ENCODE results near the gene SPO11.
A peak's percentile ranks its signal among the peaks of the same experiment; 100 is the strongest.
"Not testable (repeated sequence)": the region's sequence is repeated elsewhere in the genome, so short reads cannot be mapped to it uniquely, and the experiment has no call there.

The SPO11 gene

GRCh38 chr20:57341663-57342062 lies 12.1 kb downstream of the SPO11 start:
- H3K27ac ChIP-seq (ENCODE audit: low read depth, low read length, severe bottlenecking) = no peak overlapping the region
- no peaks in the 10 kb centered on the region for H3K9me3 ChIP-seq (ENCODE audit: control insufficient read depth, low read length)
- H3K36me3 ChIP-seq (ENCODE audit: control insufficient read depth, insufficient read depth, low read length) = no peaks in the 10 kb centered on the region
- H3K4me1 ChIP-seq (ENCODE audit: control insufficient read depth, insufficient read depth, low read length, poor library complexity, severe bottlenecking) = no peaks in the 10 kb centered on the region
- WGBS, 2 experiments (ENCODE audit: insufficient coverage in 2 of 2) = 89 to 100% methylated on average over 1 of the region's 2 CpGs
- no peak overlapping the region for H3K4me3 ChIP-seq (ENCODE audit: extremely low read depth, insufficient read depth, low read length, poor library complexity, severe bottlenecking)

- Histone ChIP-seq H3K36me3 (ENCODE audit: control insufficient read depth, insufficient read depth, low read length) (no peaks in the 10 kb centered on the region), H3K4me3 (ENCODE audit: extremely low read depth, insufficient read depth, low read length, poor library complexity, severe bottlenecking) (no peak overlapping the region), H3K27ac (ENCODE audit: low read depth, low read length, severe bottlenecking) (no peak overlapping the region), H3K9me3 (ENCODE audit: control insufficient read depth, low read length) (no peaks in the 10 kb centered on the region), H3K4me1 (ENCODE audit: control insufficient read depth, insufficient read depth, low read length, poor library complexity, severe bottlenecking) (no peaks in the 10 kb centered on the region)
- 100% methylated on average over 1 of the region's 2 CpGs; no CpG with 5 or more reads in 1 of the 2 experiments for WGBS, 2 experiments (ENCODE audit: insufficient coverage in 2 of 2)
These were observed 13.2 kb downstream of the SPO11 start for GRCh38 chr20:57342829-57343228.

- Histone ChIP-seq H3K9me3 (ENCODE audit: control insufficient read depth, low read length) (no peaks in the 10 kb centered on the region), H3K4me3 (ENCODE audit: extremely low read depth, insufficient read depth, low read length, poor library complexity, severe bottlenecking) (no peak overlapping the region), H3K27ac (ENCODE audit: low read depth, low read length, severe bottlenecking) (no peak overlapping the region), H3K36me3 (ENCODE audit: control insufficient read depth, insufficient read depth, low read length) (no peaks in the 10 kb centered on the region), H3K4me1 (ENCODE audit: control insufficient read depth, insufficient read depth, low read length, poor library complexity, severe bottlenecking) (no peaks in the 10 kb centered on the region)
- WGBS, 2 experiments (ENCODE audit: insufficient coverage in 2 of 2) = 0% methylated on average over 1 of the region's 4 CpGs; no CpG with 5 or more reads in 1 of the 2 experiments
These were observed 16.9 kb downstream of the SPO11 start for GRCh38 chr20:57346477-57346876.

GRCh38 chr20:57347393-57347792 lies 17.8 kb downstream of the SPO11 start:
- Histone ChIP-seq H3K36me3 (ENCODE audit: control insufficient read depth, insufficient read depth, low read length) (peaks cover 4% of the 10 kb centered on the region), H3K4me1 (ENCODE audit: control insufficient read depth, insufficient read depth, low read length, poor library complexity, severe bottlenecking) (peaks cover 7% of the 10 kb centered on the region), H3K9me3 (ENCODE audit: control insufficient read depth, low read length) (no peaks in the 10 kb centered on the region), H3K27ac (ENCODE audit: low read depth, low read length, severe bottlenecking) (no peak overlapping the region), H3K4me3 (ENCODE audit: extremely low read depth, insufficient read depth, low read length, poor library complexity, severe bottlenecking) (no peak overlapping the region)
- WGBS, 2 experiments (ENCODE audit: insufficient coverage in 2 of 2) = 82% methylated on average over 2 of the region's 4 CpGs; no CpG with 5 or more reads in 1 of the 2 experiments

- H3K4me3 ChIP-seq (ENCODE audit: extremely low read depth, insufficient read depth, low read length, poor library complexity, severe bottlenecking); H3K27ac ChIP-seq (ENCODE audit: low read depth, low read length, severe bottlenecking); H3K9me3 ChIP-seq (ENCODE audit: control insufficient read depth, low read length): not testable (repeated sequence)
- H3K4me1 ChIP-seq (ENCODE audit: control insufficient read depth, insufficient read depth, low read length, poor library complexity, severe bottlenecking) = peaks cover 11% of the 10 kb centered on the region
- peaks cover 14% of the 10 kb centered on the region for H3K36me3 ChIP-seq (ENCODE audit: control insufficient read depth, insufficient read depth, low read length)
- 98 to 100% methylated on average over 3 to 28 of the region's 47 CpGs for WGBS, 2 experiments (ENCODE audit: insufficient coverage in 2 of 2)
These were observed 18.8 kb downstream of the SPO11 start for GRCh38 chr20:57348200-57348921.

- not testable (repeated sequence) for H3K4me3 ChIP-seq (ENCODE audit: extremely low read depth, insufficient read depth, low read length, poor library complexity, severe bottlenecking); H3K9me3 ChIP-seq (ENCODE audit: control insufficient read depth, low read length); H3K27ac ChIP-seq (ENCODE audit: low read depth, low read length, severe bottlenecking)
- Histone ChIP-seq H3K4me1 (ENCODE audit: control insufficient read depth, insufficient read depth, low read length, poor library complexity, severe bottlenecking) (peaks cover 11% of the 10 kb centered on the region), H3K36me3 (ENCODE audit: control insufficient read depth, insufficient read depth, low read length) (peaks cover 21% of the 10 kb centered on the region)
- WGBS, 2 experiments (ENCODE audit: insufficient coverage in 2 of 2) = 91 to 93% methylated on average over 18 of the region's 21 CpGs
These were observed 19.4 kb downstream of the SPO11 start for GRCh38 chr20:57348922-57349574.

- no peaks in the 10 kb centered on the region for H3K9me3 ChIP-seq (ENCODE audit: control insufficient read depth, low read length)
- no peak overlapping the region for H3K27ac ChIP-seq (ENCODE audit: low read depth, low read length, severe bottlenecking)
- H3K36me3 ChIP-seq (ENCODE audit: control insufficient read depth, insufficient read depth, low read length) = peaks cover 31% of the 10 kb centered on the region
- WGBS, 2 experiments (ENCODE audit: insufficient coverage in 2 of 2) = 95 to 99% methylated on average over 7 to 10 of the region's 16 CpGs
- H3K4me3 ChIP-seq (ENCODE audit: extremely low read depth, insufficient read depth, low read length, poor library complexity, severe bottlenecking) = no peak overlapping the region
- peaks cover 11% of the 10 kb centered on the region for H3K4me1 ChIP-seq (ENCODE audit: control insufficient read depth, insufficient read depth, low read length, poor library complexity, severe bottlenecking)
These were observed 20.6 kb downstream of the SPO11 start for GRCh38 chr20:57350081-57350710.

- not testable (repeated sequence) for H3K9me3 ChIP-seq (ENCODE audit: control insufficient read depth, low read length)
- Histone ChIP-seq H3K27ac (ENCODE audit: low read depth, low read length, severe bottlenecking) (peak overlapping the region; percentile 80), H3K4me3 (ENCODE audit: extremely low read depth, insufficient read depth, low read length, poor library complexity, severe bottlenecking) (peak overlapping the region; percentile 92), H3K36me3 (ENCODE audit: control insufficient read depth, insufficient read depth, low read length) (peaks cover 31% of the 10 kb centered on the region), H3K4me1 (ENCODE audit: control insufficient read depth, insufficient read depth, low read length, poor library complexity, severe bottlenecking) (peaks cover 11% of the 10 kb centered on the region)
- WGBS, 2 experiments (ENCODE audit: insufficient coverage in 2 of 2) = 0% methylated on average over 2 of the region's 24 CpGs
These were observed 21.1 kb downstream of the SPO11 start for GRCh38 chr20:57350726-57351041.

GRCh38 chr20:57351042-57351783 lies 21.6 kb downstream of the SPO11 start, which contains the start of gene RAE1:
Gene RAE1, plus strand, starts transcription at chr20:57351255. Its CDS starts 2,784 bp downstream, at chr20:57354039.
- Histone ChIP-seq H3K4me3 (ENCODE audit: extremely low read depth, insufficient read depth, low read length, poor library complexity, severe bottlenecking) (peak within 1 kb of the TSS; percentile 92), H3K36me3 (ENCODE audit: control insufficient read depth, insufficient read depth, low read length) (peaks cover 31% of the 10 kb centered on the region), H3K4me1 (ENCODE audit: control insufficient read depth, insufficient read depth, low read length, poor library complexity, severe bottlenecking) (peaks cover 11% of the 10 kb centered on the region), H3K9me3 (ENCODE audit: control insufficient read depth, low read length) (no peaks in the 10 kb centered on the region), H3K27ac (ENCODE audit: low read depth, low read length, severe bottlenecking) (peak within 1 kb of the TSS; percentile 80)
- 0 to 1% methylated on average over 62 to 63 of the region's 64 CpGs for WGBS, 2 experiments (ENCODE audit: insufficient coverage in 2 of 2)

GRCh38 chr20:57352305-57352704 lies 22.7 kb downstream of the SPO11 start:
- WGBS, 2 experiments (ENCODE audit: insufficient coverage in 2 of 2) = 83 to 96% methylated on average over 1 to 4 of the region's 6 CpGs
- Histone ChIP-seq H3K4me1 (ENCODE audit: control insufficient read depth, insufficient read depth, low read length, poor library complexity, severe bottlenecking) (peaks cover 11% of the 10 kb centered on the region), H3K4me3 (ENCODE audit: extremely low read depth, insufficient read depth, low read length, poor library complexity, severe bottlenecking) (peak overlapping the region; percentile 92), H3K36me3 (ENCODE audit: control insufficient read depth, insufficient read depth, low read length) (peaks cover 31% of the 10 kb centered on the region), H3K9me3 (ENCODE audit: control insufficient read depth, low read length) (no peaks in the 10 kb centered on the region), H3K27ac (ENCODE audit: low read depth, low read length, severe bottlenecking) (no peak overlapping the region)
